GM19397 (cell line): ENCODE results near the gene ADAM15.

Experiments used
- ATAC-seq: cut with Tn5 transposase; IDR thresholded peaks from one replicate; pipeline ENCODE4 v1.9.1; 2021; ENCODE audit warnings: mild to moderate bottlenecking, moderate library complexity; ENCODE audit not compliant: unreplicated experiment

The ADAM15 gene

DNA sequence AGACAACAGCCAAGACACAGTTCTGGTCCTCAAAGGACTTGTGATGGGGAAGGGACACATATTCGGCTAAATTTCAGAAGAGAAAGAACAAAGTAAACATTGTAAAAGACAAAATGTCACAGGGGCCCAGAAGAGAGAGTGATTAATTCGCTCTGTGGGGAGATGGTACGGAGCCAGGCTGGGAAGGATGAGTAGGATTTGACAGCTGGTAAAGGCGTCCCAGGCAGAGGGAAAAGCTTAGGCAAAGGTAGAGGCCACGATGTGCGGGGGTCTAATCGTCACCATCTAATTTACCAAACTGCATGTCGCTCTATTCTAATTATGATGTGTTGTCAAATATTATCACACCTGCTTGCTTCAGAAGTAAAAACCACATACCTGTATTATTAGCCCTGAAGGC is 59.3 kb downstream of the ADAM15 start:
- no peak for ATAC-seq

DNA sequence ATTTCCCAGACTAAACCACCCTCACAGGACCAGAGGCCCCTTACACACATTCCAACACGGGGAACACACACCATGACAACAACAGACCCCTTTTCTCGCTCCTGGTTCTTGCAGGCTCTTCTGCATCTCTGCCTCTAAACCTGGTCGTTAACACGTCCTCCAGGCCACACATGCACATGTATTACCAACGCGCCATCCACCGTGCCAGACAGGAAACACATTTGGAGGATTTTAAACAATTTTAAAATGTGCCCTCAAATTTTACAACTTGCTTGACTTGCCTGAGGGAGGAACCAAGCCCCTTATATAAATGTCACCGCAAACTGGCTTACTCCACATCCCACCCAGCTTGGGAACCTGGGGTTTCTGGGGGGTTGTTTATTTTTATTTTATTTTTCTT is 59.7 kb downstream of the ADAM15 start:
- ATAC-seq, result no peak
